Measurements from ENCODE around the gene MCC. TPM values are rescaled to one million over a fixed set of nuclear protein-coding genes. Genes with fewer than 3 reads are reported as not detected.

MCC gene
- total RNA-seq, 2 donors from 2014 or later: 164 to 187 TPM

DNA sequence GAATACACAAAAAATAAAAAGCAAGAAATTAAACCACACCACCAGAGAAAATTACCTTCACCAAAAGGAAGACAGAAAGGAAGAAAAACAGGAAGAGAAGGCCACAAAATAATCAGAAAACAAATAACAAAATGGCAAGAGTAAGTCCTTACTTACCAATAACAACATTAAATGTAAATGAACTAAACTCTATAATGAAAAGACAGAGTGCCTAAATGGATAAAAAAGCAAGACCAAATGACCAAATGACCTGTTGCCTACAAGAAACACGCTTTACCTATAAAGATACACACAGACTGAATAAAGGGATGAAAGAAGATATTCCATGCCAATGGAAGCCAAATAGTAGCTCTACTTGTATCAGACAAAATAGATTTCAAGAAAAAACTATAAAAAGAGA is 140.7 kb downstream of the MCC start:
- TF ChIP-seq, protein P1, sequence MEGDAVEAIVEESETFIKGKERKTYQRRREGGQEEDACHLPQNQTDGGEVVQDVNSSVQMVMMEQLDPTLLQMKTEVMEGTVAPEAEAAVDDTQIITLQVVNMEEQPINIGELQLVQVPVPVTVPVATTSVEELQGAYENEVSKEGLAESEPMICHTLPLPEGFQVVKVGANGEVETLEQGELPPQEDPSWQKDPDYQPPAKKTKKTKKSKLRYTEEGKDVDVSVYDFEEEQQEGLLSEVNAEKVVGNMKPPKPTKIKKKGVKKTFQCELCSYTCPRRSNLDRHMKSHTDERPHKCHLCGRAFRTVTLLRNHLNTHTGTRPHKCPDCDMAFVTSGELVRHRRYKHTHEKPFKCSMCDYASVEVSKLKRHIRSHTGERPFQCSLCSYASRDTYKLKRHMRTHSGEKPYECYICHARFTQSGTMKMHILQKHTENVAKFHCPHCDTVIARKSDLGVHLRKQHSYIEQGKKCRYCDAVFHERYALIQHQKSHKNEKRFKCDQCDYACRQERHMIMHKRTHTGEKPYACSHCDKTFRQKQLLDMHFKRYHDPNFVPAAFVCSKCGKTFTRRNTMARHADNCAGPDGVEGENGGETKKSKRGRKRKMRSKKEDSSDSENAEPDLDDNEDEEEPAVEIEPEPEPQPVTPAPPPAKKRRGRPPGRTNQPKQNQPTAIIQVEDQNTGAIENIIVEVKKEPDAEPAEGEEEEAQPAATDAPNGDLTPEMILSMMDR (conservative IDR thresholded peaks at IDR 0.05): no peak
- H3K27me3 Mint-ChIP-seq (ENCODE audit: insufficient read depth): peaks cover 4% of the 10 kb centered on the region
- DNase-seq: no peak

DNA sequence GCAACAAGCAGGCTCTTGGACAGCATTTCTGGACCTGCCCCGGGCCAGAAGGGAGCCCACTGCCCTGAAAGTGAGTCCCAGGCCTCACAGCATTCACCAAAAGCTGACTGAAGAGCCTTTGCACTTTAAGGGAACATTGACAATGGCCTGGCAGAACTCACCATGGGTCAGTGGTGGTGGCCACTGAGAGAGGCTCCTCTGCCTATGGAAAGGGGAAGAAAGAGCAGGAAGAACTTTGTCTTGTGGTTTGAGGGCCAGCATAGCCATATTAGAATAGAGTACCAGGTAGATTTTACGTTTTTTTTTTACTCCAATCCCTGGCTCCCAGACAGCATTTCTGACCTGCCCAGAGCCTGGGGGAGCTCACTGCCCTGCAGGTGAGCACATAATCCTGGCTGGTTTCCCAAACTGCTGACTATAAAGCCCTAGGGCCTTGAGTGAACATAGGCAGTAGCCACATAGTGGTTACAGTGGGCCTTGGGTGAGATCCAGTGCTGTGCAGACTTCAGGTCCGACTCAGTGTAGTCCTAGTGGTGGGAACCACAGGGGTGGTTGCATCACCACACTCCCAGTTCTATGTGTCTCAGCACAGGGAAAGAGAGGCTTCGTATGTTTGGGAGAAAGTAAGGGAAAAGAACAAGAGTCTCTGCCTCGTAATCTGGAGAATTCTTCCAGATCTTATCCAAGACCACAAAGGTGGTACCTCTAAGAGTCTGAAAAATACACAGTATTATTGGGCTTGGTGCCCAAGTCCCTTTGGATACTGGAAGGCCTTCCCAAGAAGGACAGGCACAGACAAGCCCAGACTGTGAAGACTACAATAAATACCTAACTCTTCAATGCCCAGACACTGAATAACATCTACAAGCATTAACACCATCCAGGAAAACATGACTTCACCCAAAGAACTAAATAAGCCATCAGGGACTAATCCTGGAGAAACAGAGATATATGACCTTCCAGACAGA is 143.0 kb downstream of the MCC start:
- Mint-ChIP-seq H3K4me1 (no peaks in the 10 kb centered on the region), H3K9me3 (no peaks in the 10 kb centered on the region), H3K4me3 (no peak overlapping the region), H3K36me3 (ENCODE audit: low read depth) (no peaks in the 10 kb centered on the region), H3K27me3 (ENCODE audit: insufficient read depth) (peaks cover 4% of the 10 kb centered on the region), H3K27ac (no peak overlapping the region)
- no peaks in the 10 kb centered on the region for H3K36me3 ChIP-seq (ENCODE audit: control insufficient read depth, insufficient read depth, low read length)
- no peak overlapping the region for H3K9ac ChIP-seq (ENCODE audit: extremely low read depth, low read length, poor library complexity, severe bottlenecking)
- no peaks in the 10 kb centered on the region for H3K9me3 ChIP-seq (ENCODE audit: control insufficient read depth, low read length)
- TF ChIP-seq, protein P1 (conservative IDR thresholded peaks at IDR 0.05): no peak
- H3K27ac ChIP-seq (ENCODE audit: low read depth, low read length): no peak overlapping the region
- no peak for DNase-seq
- no peak overlapping the region for H3K4me3 ChIP-seq (ENCODE audit: low read length)
- WGBS, 2 experiments (ENCODE audit: insufficient coverage in 1 of 2, insufficient read length in 1 of 2): 88 to 91% methylated on average over 4 to 5 of the region's 5 CpGs
- H3K4me1 ChIP-seq (ENCODE audit: control insufficient read depth, insufficient read depth, low read length): no peaks in the 10 kb centered on the region
- no peaks in the 10 kb centered on the region for H3K27me3 ChIP-seq (ENCODE audit: control insufficient read depth, insufficient read depth, low read length, poor library complexity, severe bottlenecking)

More for the DNA sequence above, 140.7 kb downstream of the MCC start:
- no peaks in the 10 kb centered on the region for H3K36me3 ChIP-seq (ENCODE audit: control insufficient read depth, insufficient read depth, low read length)
- no peaks in the 10 kb centered on the region for H3K4me1 Mint-ChIP-seq
- no peaks in the 10 kb centered on the region for H3K9me3 ChIP-seq (ENCODE audit: control insufficient read depth, low read length)
- H3K27ac Mint-ChIP-seq: no peak overlapping the region
- H3K27me3 ChIP-seq (ENCODE audit: control insufficient read depth, insufficient read depth, low read length, poor library complexity, severe bottlenecking): no peaks in the 10 kb centered on the region
- H3K36me3 Mint-ChIP-seq (ENCODE audit: low read depth): no peaks in the 10 kb centered on the region
- no peak overlapping the region for H3K9ac ChIP-seq (ENCODE audit: extremely low read depth, low read length, poor library complexity, severe bottlenecking)
- 80 to 100% methylated on average over 1 of the region's 1 CpG for WGBS, 2 experiments (ENCODE audit: insufficient coverage in 1 of 2, insufficient read length in 1 of 2)
- H3K4me3 ChIP-seq (ENCODE audit: low read length): no peak overlapping the region
- no peaks in the 10 kb centered on the region for H3K9me3 Mint-ChIP-seq
- H3K27ac ChIP-seq (ENCODE audit: low read depth, low read length): no peak overlapping the region
- H3K4me3 Mint-ChIP-seq: no peak overlapping the region
- no peaks in the 10 kb centered on the region for H3K4me1 ChIP-seq (ENCODE audit: control insufficient read depth, insufficient read depth, low read length)

DNA sequence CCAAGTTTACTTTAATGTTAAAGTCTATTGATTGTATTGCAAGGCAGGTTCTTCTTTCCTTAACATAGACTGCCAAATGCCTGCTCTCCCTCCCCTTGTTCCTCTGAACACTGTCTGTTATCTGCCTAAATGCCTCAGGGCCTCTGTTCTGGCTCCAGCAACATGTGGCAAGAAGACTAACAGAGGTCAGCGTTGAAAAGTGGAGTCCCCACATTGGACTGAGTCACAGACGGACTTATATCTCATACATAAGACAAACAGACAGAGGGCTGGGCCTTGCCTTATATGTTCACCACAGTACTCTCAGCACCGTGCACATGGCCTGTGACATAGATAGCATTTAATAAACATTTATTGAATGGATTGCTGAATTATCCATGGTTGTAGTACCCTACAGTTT is 144.9 kb downstream of the MCC start:
- 89% methylated on average over 3 of the region's 3 CpGs; no CpG with 5 or more reads in 1 of the 2 experiments for WGBS, 2 experiments (ENCODE audit: insufficient coverage in 1 of 2, insufficient read length in 1 of 2)
- H3K27ac ChIP-seq (ENCODE audit: low read depth, low read length): no peak overlapping the region
- no peaks in the 10 kb centered on the region for H3K4me1 Mint-ChIP-seq
- no peak overlapping the region for H3K27ac Mint-ChIP-seq
- H3K9me3 Mint-ChIP-seq: no peaks in the 10 kb centered on the region
- no peak overlapping the region for H3K4me3 Mint-ChIP-seq
- no peaks in the 10 kb centered on the region for H3K36me3 Mint-ChIP-seq (ENCODE audit: low read depth)
- no peaks in the 10 kb centered on the region for H3K27me3 Mint-ChIP-seq (ENCODE audit: insufficient read depth)
- no peaks in the 10 kb centered on the region for H3K9me3 ChIP-seq (ENCODE audit: control insufficient read depth, low read length)
- DNase-seq: no peak
- no peak overlapping the region for H3K4me3 ChIP-seq (ENCODE audit: low read length)
- H3K9ac ChIP-seq (ENCODE audit: extremely low read depth, low read length, poor library complexity, severe bottlenecking): no peak overlapping the region
- H3K27me3 ChIP-seq (ENCODE audit: control insufficient read depth, insufficient read depth, low read length, poor library complexity, severe bottlenecking): no peaks in the 10 kb centered on the region
- no peaks in the 10 kb centered on the region for H3K36me3 ChIP-seq (ENCODE audit: control insufficient read depth, insufficient read depth, low read length)
- H3K4me1 ChIP-seq (ENCODE audit: control insufficient read depth, insufficient read depth, low read length): no peaks in the 10 kb centered on the region
- TF ChIP-seq, protein P1 (conservative IDR thresholded peaks at IDR 0.05): no peak
